ENCODE measurements around the gene TRPM7.

TRPM7 gene

GRCh38 chr15:50665938-50666337 is 20.7 kb downstream of the TRPM7 start:
- no peak overlapping the region for H3K4me3 ChIP-seq (ENCODE audit: low read length)
- no peak for TF ChIP-seq CTCF (conservative IDR thresholded peaks at IDR 0.05; ENCODE audit: low read length)
- DNase-seq (ENCODE audit: low read depth): no peak

- no peak for TF ChIP-seq CTCF (conservative IDR thresholded peaks at IDR 0.05; ENCODE audit: low read length)
- no peak for DNase-seq (ENCODE audit: low read depth)
- H3K4me3 ChIP-seq (ENCODE audit: low read length): no peak overlapping the region
Measured at GRCh38 chr15:50655555-50655954, 31.0 kb downstream of the TRPM7 start.

- H3K4me3 ChIP-seq (ENCODE audit: low read length): no peak overlapping the region
- no peak for DNase-seq (ENCODE audit: low read depth)
- no peak for TF ChIP-seq CTCF (conservative IDR thresholded peaks at IDR 0.05; ENCODE audit: low read length)
Measured at GRCh38 chr15:50653156-50653743, 33.3 kb downstream of the TRPM7 start.

- no peak overlapping the region for H3K4me3 ChIP-seq (ENCODE audit: low read length)
- no peak for TF ChIP-seq CTCF (conservative IDR thresholded peaks at IDR 0.05; ENCODE audit: low read length)
- DNase-seq (ENCODE audit: low read depth): no peak
Measured at GRCh38 chr15:50652671-50653070, 33.9 kb downstream of the TRPM7 start.

GRCh38 chr15:50641318-50641717 is 45.3 kb downstream of the TRPM7 start:
- no peak for DNase-seq (ENCODE audit: low read depth)
- H3K4me3 ChIP-seq (ENCODE audit: low read length): no peak overlapping the region
- TF ChIP-seq CTCF (conservative IDR thresholded peaks at IDR 0.05; ENCODE audit: low read length): no peak

- H3K4me3 ChIP-seq (ENCODE audit: low read length): no peak overlapping the region
- TF ChIP-seq CTCF (conservative IDR thresholded peaks at IDR 0.05; ENCODE audit: low read length): no peak
- DNase-seq (ENCODE audit: low read depth): no peak
Measured at GRCh38 chr15:50636146-50636545, 50.5 kb downstream of the TRPM7 start.

GRCh38 chr15:50633653-50634052 is 52.9 kb downstream of the TRPM7 start:
- DNase-seq (ENCODE audit: low read depth): no peak
- H3K4me3 ChIP-seq (ENCODE audit: low read length): no peak overlapping the region
- TF ChIP-seq CTCF (conservative IDR thresholded peaks at IDR 0.05; ENCODE audit: low read length): no peak

All from AG10803 (cell line).